ENCODE measurements around the gene CELA2A. TPM values are rescaled to one million over a fixed set of nuclear protein-coding genes. Genes with fewer than 3 reads are reported as not detected.

CELA2A gene
- total and polyA plus RNA-seq, 2 of the 13 experiments (the other 11 are each of a cell fraction or from before 2014, with no cell fraction given) = not detected

DNA sequence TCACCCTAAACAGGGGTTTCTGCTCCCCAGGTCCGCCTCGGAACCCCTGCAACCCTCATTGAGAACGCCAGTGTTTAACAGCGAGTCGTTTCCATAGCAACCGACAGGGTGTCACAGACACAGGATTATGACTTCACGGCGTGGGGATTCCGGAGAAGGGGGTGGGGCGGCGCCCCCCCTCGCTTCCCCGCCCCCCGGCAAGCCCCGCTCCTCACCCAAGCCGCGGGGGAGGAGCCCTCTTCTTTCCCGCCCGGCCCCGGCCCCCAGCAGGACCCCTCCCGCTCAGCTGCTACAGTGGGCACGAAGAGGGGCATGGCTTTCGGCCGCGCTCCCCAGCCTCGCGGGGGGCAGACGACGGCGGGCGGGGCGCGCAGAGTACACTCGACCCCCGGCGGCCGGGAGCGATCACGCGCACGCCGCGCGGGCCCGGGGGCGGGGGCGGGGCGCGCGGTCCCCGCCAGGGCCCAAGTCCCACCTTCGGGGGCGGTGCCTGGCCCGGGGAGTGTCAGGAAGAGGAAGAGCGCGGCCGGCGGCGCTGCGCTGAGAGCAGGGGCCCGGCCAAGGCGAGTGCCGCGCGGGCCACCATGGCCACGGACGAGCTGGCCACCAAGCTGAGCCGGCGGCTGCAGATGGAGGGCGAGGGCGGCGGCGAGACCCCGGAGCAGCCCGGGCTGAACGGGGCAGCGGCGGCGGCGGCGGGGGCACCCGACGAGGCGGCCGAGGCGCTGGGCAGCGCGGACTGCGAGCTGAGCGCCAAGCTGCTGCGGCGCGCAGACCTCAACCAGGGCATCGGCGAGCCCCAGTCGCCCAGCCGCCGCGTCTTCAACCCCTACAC, 46.9 kb upstream of the CELA2A start, which contains the start of gene EFHD2 (continued):
- TF ChIP-seq MAZ (IDR thresholded peaks at IDR 0.05; ENCODE audit: borderline replicate concordance, low read depth, low read length) (no peak), MAZ (CRISPR knock-in tag; IDR thresholded peaks at IDR 0.05; ENCODE audit: low read depth) (peak; percentile 60; the same call in 1 of the 2 replicates), ZNF317 (CRISPR knock-in tag; IDR thresholded peaks at IDR 0.05) (no peak), NR2F2 (IDR thresholded peaks at IDR 0.05; ENCODE audit: borderline replicate concordance, low read depth) (no peak), SP1 (IDR thresholded peaks at IDR 0.05) (no peak), SP1 (CRISPR knock-in tag; IDR thresholded peaks at IDR 0.05) (no peak), HDAC2 (CRISPR knock-in tag; IDR thresholded peaks at IDR 0.05) (no peak), ZNF772 (CRISPR knock-in tag; IDR thresholded peaks at IDR 0.05) (peak; percentile 22; the same call in 1 of the 2 replicates), NFATC3 (CRISPR knock-in tag; IDR thresholded peaks at IDR 0.05) (no peak), TRIM22 (IDR thresholded peaks at IDR 0.05) (no peak), ARID4A (CRISPR knock-in tag; IDR thresholded peaks at IDR 0.05; ENCODE audit: borderline replicate concordance) (peak; percentile 40; the same call in 1 of the 2 replicates), ZBTB7A (CRISPR knock-in tag; IDR thresholded peaks at IDR 0.05) (no peak), NPAS2 (CRISPR knock-in tag; IDR thresholded peaks at IDR 0.05; ENCODE audit: borderline replicate concordance) (no peak)
- TF ChIP-seq, protein P1, sequence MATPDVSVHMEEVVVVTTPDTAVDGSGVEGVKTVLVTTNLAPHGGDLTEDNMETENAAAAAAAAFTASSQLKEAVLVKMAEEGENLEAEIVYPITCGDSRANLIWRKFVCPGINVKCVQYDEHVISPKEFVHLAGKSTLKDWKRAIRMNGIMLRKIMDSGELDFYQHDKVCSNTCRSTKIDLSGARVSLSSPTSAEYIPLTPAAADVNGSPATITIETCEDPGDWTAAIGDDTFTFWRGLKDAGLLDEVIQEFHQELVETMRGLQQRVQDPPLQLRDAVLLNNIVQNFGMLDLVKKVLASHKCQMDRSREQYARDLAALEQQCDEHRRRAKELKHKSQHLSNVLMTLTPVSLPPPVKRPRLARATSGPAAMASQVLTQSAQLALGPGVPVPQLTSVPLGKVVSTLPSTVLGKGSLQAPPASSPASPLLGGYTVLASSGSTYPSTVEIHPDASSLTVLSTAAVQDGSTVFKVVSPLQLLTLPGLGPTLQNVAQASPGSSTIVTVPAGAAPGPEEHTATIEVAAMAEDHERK (CRISPR knock-in tag; IDR thresholded peaks at IDR 0.05; ENCODE audit: low read depth) = no peak
- TF ChIP-seq, protein P2, sequence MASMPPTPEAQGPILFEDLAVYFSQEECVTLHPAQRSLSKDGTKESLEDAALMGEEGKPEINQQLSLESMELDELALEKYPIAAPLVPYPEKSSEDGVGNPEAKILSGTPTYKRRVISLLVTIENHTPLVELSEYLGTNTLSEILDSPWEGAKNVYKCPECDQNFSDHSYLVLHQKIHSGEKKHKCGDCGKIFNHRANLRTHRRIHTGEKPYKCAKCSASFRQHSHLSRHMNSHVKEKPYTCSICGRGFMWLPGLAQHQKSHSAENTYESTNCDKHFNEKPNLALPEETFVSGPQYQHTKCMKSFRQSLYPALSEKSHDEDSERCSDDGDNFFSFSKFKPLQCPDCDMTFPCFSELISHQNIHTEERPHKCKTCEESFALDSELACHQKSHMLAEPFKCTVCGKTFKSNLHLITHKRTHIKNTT (CRISPR knock-in tag; IDR thresholded peaks at IDR 0.05) = no peak
- TF ChIP-seq, protein P3, sequence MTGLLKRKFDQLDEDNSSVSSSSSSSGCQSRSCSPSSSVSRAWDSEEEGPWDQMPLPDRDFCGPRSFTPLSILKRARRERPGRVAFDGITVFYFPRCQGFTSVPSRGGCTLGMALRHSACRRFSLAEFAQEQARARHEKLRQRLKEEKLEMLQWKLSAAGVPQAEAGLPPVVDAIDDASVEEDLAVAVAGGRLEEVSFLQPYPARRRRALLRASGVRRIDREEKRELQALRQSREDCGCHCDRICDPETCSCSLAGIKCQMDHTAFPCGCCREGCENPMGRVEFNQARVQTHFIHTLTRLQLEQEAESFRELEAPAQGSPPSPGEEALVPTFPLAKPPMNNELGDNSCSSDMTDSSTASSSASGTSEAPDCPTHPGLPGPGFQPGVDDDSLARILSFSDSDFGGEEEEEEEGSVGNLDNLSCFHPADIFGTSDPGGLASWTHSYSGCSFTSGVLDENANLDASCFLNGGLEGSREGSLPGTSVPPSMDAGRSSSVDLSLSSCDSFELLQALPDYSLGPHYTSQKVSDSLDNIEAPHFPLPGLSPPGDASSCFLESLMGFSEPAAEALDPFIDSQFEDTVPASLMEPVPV (CRISPR knock-in tag; IDR thresholded peaks at IDR 0.05) = no peak

Data from HepG2 (cell line).